Esophagus muscularis mucosa (tissue), 4 donors: ENCODE measurements around the gene ETV7. TPM values are rescaled to one million over a fixed set of nuclear protein-coding genes. Genes with fewer than 3 reads are reported as not detected.

Source experiments
- DNase-seq: peaks from one replicate; pipeline ENCODE4 v3.0.0-alpha.2; 2017; ENCODE audit errors: extremely low spot score
- H3K27ac ChIP-seq, 4 donors: fragments of 200-600 bp; sonication (generic); replicated peaks in 1 of 4; 1 replicate in 3 of 4; 2 replicates in 1 of 4; pipeline ENCODE4 v1.5.1; 2016 to 2019; ENCODE audit warnings: mild to moderate bottlenecking in 1 of 4
- H3K27me3 ChIP-seq, 4 donors: fragments of 200-600 bp; sonication (generic); one replicate each; pipeline versions ENCODE4 v1.5.1 to v1.6.0; 2016 to 2019
- H3K36me3 ChIP-seq, 4 donors: fragments of 200-600 bp; sonication (generic); one replicate each; pipeline ENCODE4 v1.5.1; 2016 to 2019
- H3K4me1 ChIP-seq, 4 donors: fragments of 200-600 bp; sonication (generic); one replicate each; pipeline ENCODE4 v1.5.1; 2016 to 2019
- H3K4me3 ChIP-seq, 4 donors: fragments of 200-600 bp; sonication (generic); 1 replicate in 2 of 4; 2 replicates in 2 of 4; pipeline ENCODE4 v1.5.1; 2016 to 2019; ENCODE audit warnings: mild to moderate bottlenecking in 4 of 4, moderate library complexity in 1 of 4
- H3K9me3 ChIP-seq, 4 donors: fragments of 200-600 bp; sonication (generic); 1 replicate in 3 of 4; 2 replicates in 1 of 4; pipeline ENCODE4 v1.5.1; 2016 to 2019
- EP300 ChIP-seq: sonication (generic); formaldehyde crosslinking; IDR thresholded peaks from one replicate; pipeline ENCODE4 v1.6.1; 2017; ENCODE audit warnings: antibody characterized with exemption
- POLR2A ChIP-seq: fragments of 450-650 bp; IDR thresholded peaks from one replicate; pipeline ENCODE4 v1.6.1; 2017; ENCODE audit warnings: antibody characterized with exemption, moderate library complexity, mild to moderate bottlenecking, low read depth
- POLR2AphosphoS5 ChIP-seq, 2 donors: sonication (generic); formaldehyde crosslinking; IDR thresholded peaks; one replicate each; pipeline ENCODE4 v1.6.1; 2017; ENCODE audit warnings: antibody characterized with exemption in 2 of 2
- WGBS: methylation state at CpG from one replicate; pipeline ENCODE4 v1.1.5; 2018; 5-methylcytosine and 5-hydroxymethylcytosine counted together
- intact Hi-C: fragments of 100-400 bp; cut with DNase I; formaldehyde crosslinking; loops from one replicate; pipeline ENCODE4 v1.15.1; 2023
- total RNA-seq, 4 donors: library from RNA; depleted of rRNA; stranded (reverse); fragments of >200 nt; gene quantifications; one replicate each; pipeline versions ENCODE4 v1.1.0 to v1.2.1, GENCODE V29; 2016
- TF ChIP-seq, protein P1 (sequence below), 3 experiments: fragments of 200-600 bp in 2 of 3; fragments of 450-650 bp in 1 of 3; sonication (generic) in 2 of 3; IDR thresholded peaks; one replicate each; pipeline ENCODE4 v1.5.1; 2017 to 2019; ENCODE audit warnings: antibody characterized with exemption in 3 of 3, mild to moderate bottlenecking in 2 of 3, moderate library complexity in 1 of 3

The ETV7 gene
- total RNA-seq, 4 donors from 2014 or later = 0.71 to 1.5 TPM; not detected in 2

- no peak overlapping the region for H3K4me3 ChIP-seq
- H3K9me3 ChIP-seq = no peaks in the 10 kb centered on the region
- peaks cover 0 to 13% (median 5%) of the 10 kb centered on the region in 4 donors for H3K4me1 ChIP-seq
- H3K27me3 ChIP-seq = peaks cover 0 to 10% (median 0%) of the 10 kb centered on the region in 4 donors
- no peaks in the 10 kb centered on the region for H3K36me3 ChIP-seq
- WGBS = 81% methylated on average over 15 of the region's 15 CpGs
- intact Hi-C loops = loop anchor here (10.0 kb wide), 1 partner anchor 226 kb away; no protein-coding TSS in a partner anchor
- TF ChIP-seq POLR2AphosphoS5 (IDR thresholded peaks at IDR 0.05) (peak in 1 of 2 donors; percentile 4), EP300 (peak; percentile 18), POLR2A (no peak)
- TF ChIP-seq, protein P1, sequence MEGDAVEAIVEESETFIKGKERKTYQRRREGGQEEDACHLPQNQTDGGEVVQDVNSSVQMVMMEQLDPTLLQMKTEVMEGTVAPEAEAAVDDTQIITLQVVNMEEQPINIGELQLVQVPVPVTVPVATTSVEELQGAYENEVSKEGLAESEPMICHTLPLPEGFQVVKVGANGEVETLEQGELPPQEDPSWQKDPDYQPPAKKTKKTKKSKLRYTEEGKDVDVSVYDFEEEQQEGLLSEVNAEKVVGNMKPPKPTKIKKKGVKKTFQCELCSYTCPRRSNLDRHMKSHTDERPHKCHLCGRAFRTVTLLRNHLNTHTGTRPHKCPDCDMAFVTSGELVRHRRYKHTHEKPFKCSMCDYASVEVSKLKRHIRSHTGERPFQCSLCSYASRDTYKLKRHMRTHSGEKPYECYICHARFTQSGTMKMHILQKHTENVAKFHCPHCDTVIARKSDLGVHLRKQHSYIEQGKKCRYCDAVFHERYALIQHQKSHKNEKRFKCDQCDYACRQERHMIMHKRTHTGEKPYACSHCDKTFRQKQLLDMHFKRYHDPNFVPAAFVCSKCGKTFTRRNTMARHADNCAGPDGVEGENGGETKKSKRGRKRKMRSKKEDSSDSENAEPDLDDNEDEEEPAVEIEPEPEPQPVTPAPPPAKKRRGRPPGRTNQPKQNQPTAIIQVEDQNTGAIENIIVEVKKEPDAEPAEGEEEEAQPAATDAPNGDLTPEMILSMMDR (IDR thresholded peaks at IDR 0.05) = no peak
- H3K27ac ChIP-seq = peak overlapping the region in 1 of 4 donors; percentile 42
- DNase-seq = no peak
Measured at GRCh38 chr6:36350681-36351571, 36.5 kb downstream of the ETV7 start.

GRCh38 chr6:36350082-36350481 lies 37.4 kb downstream of the ETV7 start:
- TF ChIP-seq POLR2A = no peak
- no peak for TF ChIP-seq EP300
- no peak for TF ChIP-seq POLR2AphosphoS5 (IDR thresholded peaks at IDR 0.05)
- TF ChIP-seq, protein P1 (IDR thresholded peaks at IDR 0.05) = no peak
- intact Hi-C loops = loop anchor here (10.0 kb wide), 1 partner anchor 225 kb away; no protein-coding TSS in a partner anchor

DNA sequence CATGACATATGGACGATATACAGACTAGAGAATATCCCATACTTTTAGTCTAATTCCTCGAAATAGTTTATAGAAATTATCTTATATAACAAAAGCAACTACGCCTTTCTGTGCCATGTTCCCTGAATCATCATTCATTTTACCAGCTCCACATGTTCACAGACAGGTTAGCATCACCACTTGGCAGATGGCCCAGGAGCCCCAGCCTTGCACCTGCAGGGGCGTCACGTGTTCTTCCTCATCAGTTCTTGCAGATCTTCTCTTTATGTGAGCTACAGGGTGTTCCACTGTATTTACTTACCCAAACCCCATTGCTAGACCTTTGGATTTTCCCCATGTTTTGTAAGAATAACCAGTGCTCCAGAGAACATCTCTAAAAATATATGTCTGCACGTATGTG lies 38.2 kb downstream of the ETV7 start:
- Histone ChIP-seq H3K27me3 (peaks cover 0 to 11% (median 0%) of the 10 kb centered on the region in 4 donors), H3K36me3 (no peaks in the 10 kb centered on the region), H3K27ac (no peak overlapping the region), H3K4me1 (peaks cover 0 to 13% (median 5%) of the 10 kb centered on the region in 4 donors), H3K4me3 (no peak overlapping the region), H3K9me3 (no peaks in the 10 kb centered on the region)
- TF ChIP-seq POLR2A = no peak
- TF ChIP-seq, protein P1 (IDR thresholded peaks at IDR 0.05) = no peak
- no peak for TF ChIP-seq POLR2AphosphoS5 (IDR thresholded peaks at IDR 0.05)
- no peak for TF ChIP-seq EP300
- 88% methylated on average over 6 of the region's 6 CpGs for WGBS
- DNase-seq = no peak
- intact Hi-C loops = no loop called here

More at GRCh38 chr6:36350082-36350481, 37.4 kb downstream of the ETV7 start:
- H3K27ac ChIP-seq = peak overlapping the region in 1 of 4 donors; percentile 42
- 79% methylated on average over 4 of the region's 4 CpGs for whole genome bisulfite sequencing
- H3K27me3 ChIP-seq = peaks cover 0 to 11% (median 0%) of the 10 kb centered on the region in 4 donors
- no peaks in the 10 kb centered on the region for H3K9me3 ChIP-seq
- no peak overlapping the region for H3K4me3 ChIP-seq
- no peaks in the 10 kb centered on the region for H3K36me3 ChIP-seq
- DNase-seq = no peak
- H3K4me1 ChIP-seq = peaks cover 0 to 13% (median 5%) of the 10 kb centered on the region in 4 donors

DNA sequence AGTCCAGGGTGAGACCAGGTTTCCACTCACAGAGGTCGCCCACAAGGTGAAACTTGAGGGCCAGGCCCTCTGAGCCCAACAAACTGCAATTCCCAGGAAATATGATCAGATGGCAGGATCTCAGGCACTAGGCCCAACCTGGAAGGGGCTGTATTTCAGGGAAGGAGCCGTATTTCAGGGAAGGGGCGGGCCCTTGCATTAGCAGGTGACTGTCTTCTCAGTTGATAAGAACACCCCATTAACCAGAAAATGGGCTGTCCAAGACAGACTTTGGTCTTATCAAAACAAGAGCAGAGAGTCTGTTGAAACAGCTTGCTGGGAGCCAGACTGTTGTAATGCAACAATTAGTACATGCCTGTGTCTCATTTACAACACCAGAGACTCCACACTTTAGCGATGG lies 39.8 kb downstream of the ETV7 start:
- Histone ChIP-seq H3K36me3 (no peaks in the 10 kb centered on the region), H3K27me3 (peaks cover 0 to 15% (median 0%) of the 10 kb centered on the region in 4 donors), H3K27ac (no peak overlapping the region), H3K4me3 (no peak overlapping the region), H3K4me1 (peaks cover 0 to 13% (median 5%) of the 10 kb centered on the region in 4 donors), H3K9me3 (no peaks in the 10 kb centered on the region)
- DNase-seq = no peak
- WGBS = 89% methylated on average over 4 of the region's 4 CpGs
- intact Hi-C loops = no loop called here
- TF ChIP-seq POLR2A (no peak), POLR2AphosphoS5 (IDR thresholded peaks at IDR 0.05) (no peak), EP300 (no peak)
- TF ChIP-seq, protein P1 (IDR thresholded peaks at IDR 0.05) = no peak
